ENCODE data around the gene FTO. TPM values are rescaled to one million over a fixed set of nuclear protein-coding genes. Genes with fewer than 3 reads are reported as not detected.

Gene FTO
- total RNA-seq, 4 donors from 2014 or later: 102 to 138 (median 130) TPM

DNA sequence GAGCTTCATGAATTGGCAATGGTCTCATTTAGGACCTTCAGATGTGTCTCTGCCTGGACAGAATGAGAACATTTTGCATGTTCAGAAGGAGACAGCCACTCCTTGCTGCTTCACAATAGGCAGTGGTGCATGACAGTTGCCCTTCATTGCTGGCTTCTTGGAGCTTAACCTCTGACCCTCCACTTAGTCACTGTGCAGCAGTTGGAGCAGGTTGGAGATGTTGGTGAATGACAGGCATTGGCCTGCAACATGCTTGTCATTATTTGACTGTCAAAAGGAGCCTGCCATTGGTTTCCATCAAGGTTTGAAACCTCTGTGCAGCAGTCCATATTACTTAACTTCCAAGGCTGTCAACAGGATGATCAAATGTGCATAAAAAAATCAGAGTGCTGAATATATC lies 22.7 kb downstream of the FTO start:
- Histone ChIP-seq H3K27ac (no peak overlapping the region), H3K9me3 (no peaks in the 10 kb centered on the region), H3K4me3 (no peak overlapping the region), H3K36me3 (no peaks in the 10 kb centered on the region), H3K4me1 (peaks cover 0 to 15% (median 0%) of the 10 kb centered on the region in 3 donors), H3K27me3 (no peaks in the 10 kb centered on the region)
- TF ChIP-seq, protein P1, sequence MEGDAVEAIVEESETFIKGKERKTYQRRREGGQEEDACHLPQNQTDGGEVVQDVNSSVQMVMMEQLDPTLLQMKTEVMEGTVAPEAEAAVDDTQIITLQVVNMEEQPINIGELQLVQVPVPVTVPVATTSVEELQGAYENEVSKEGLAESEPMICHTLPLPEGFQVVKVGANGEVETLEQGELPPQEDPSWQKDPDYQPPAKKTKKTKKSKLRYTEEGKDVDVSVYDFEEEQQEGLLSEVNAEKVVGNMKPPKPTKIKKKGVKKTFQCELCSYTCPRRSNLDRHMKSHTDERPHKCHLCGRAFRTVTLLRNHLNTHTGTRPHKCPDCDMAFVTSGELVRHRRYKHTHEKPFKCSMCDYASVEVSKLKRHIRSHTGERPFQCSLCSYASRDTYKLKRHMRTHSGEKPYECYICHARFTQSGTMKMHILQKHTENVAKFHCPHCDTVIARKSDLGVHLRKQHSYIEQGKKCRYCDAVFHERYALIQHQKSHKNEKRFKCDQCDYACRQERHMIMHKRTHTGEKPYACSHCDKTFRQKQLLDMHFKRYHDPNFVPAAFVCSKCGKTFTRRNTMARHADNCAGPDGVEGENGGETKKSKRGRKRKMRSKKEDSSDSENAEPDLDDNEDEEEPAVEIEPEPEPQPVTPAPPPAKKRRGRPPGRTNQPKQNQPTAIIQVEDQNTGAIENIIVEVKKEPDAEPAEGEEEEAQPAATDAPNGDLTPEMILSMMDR (IDR thresholded peaks at IDR 0.05): no peak
- TF ChIP-seq POLR2A (IDR thresholded peaks at IDR 0.05) (no peak), EP300 (IDR thresholded peaks at IDR 0.05) (no peak), POLR2AphosphoS5 (IDR thresholded peaks at IDR 0.05) (no peak)
- ATAC-seq: no peak

DNA sequence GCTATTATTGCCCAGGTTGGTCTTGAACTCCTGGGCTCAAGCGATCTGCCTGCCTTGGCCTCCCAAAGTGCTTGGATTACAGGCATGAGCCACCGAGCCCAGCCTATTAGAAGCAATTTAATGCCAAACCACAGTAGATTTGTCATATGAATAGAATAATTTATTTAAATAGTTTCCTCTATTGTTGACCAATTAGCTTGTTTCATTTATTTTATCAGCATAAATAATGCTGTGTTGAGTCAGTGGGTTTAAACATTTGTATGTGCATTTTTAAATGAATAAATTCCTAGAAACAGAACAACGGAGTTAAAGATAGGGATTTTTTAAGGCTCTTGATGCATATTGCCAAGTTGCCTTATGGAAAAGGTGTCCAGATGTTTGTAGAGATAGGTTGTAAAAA lies 26.7 kb downstream of the FTO start:
- no peaks in the 10 kb centered on the region for H3K36me3 ChIP-seq

DNA sequence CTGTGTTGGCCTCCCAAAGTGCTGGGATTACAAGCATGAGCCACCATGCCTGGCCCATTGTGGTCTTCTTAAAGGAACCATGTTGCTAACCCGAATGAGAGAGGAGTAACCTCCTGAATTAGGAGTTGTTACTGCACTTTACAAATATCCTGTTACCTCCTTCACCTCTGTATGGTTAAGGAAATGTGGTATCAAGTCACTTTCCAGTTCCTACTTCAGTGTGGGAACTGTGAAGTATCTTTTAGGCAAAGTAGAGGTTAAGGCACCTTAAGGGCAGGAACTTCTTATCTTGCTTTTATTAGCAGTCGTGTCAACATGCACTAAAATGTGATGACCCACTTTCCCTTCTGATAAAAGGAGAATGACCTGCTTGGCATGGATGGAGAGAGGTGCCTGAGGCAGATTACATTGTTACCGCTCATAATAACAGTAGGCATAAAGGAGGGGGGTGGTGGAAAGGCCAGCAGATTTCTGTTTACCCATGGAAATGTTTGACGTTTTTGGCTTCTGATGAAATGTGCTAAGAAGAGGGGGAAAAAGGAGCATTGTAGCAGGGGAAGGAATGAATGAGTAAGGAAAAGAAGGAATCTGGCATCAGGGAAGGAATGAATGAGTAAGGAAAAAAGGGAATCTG lies 28.5 kb downstream of the FTO start:
- TF ChIP-seq, protein P1 (IDR thresholded peaks at IDR 0.05): no peak
- no peak for TF ChIP-seq POLR2AphosphoS5 (IDR thresholded peaks at IDR 0.05)
- TF ChIP-seq POLR2A (IDR thresholded peaks at IDR 0.05): no peak
- no peak for TF ChIP-seq EP300 (IDR thresholded peaks at IDR 0.05)
- no peak overlapping the region for H3K4me3 ChIP-seq
- WGBS, 2 donors (ENCODE audit: low coverage in 1 of 2): 48 to 56% methylated on average over 4 of the region's 4 CpGs
- H3K36me3 ChIP-seq: no peaks in the 10 kb centered on the region
- H3K4me1 ChIP-seq: peaks cover 0 to 39% (median 0%) of the 10 kb centered on the region in 3 donors
- no peak for ATAC-seq
- no peaks in the 10 kb centered on the region for H3K27me3 ChIP-seq
- no peak overlapping the region for H3K27ac ChIP-seq
- no peaks in the 10 kb centered on the region for H3K9me3 ChIP-seq

More for the DNA sequence above, 26.7 kb downstream of the FTO start:
- H3K27ac ChIP-seq: no peak overlapping the region
- H3K4me1 ChIP-seq: peaks cover 0 to 40% (median 0%) of the 10 kb centered on the region in 3 donors
- no peak for TF ChIP-seq POLR2A (IDR thresholded peaks at IDR 0.05)
- TF ChIP-seq, protein P1 (IDR thresholded peaks at IDR 0.05): no peak
- TF ChIP-seq POLR2AphosphoS5 (IDR thresholded peaks at IDR 0.05): no peak
- no peak for TF ChIP-seq EP300 (IDR thresholded peaks at IDR 0.05)
- H3K27me3 ChIP-seq: no peaks in the 10 kb centered on the region
- WGBS, 2 donors (ENCODE audit: low coverage in 1 of 2): 84 to 85% methylated on average over 3 of the region's 3 CpGs
- no peak for ATAC-seq
- no peaks in the 10 kb centered on the region for H3K9me3 ChIP-seq
- no peak overlapping the region for H3K4me3 ChIP-seq

DNA sequence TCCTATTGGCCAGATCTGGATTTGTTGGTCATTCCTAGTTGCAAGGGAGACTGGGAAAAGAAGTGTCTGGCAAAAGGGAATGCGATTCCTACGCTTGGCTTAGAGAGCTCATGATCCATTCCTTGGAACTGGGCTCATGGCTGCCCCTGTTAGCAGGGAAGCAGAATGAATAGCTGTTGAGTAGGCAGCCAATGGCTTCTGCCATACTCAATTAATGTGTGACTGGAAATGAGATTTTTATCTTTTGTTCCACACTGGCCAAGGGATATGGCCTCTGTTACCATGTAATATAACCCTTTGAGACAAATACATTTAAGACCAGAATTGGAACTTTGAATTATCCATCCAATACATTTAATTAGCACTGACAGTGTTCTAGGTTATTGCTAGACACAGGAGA lies 31.0 kb downstream of the FTO start:
- Histone ChIP-seq H3K9me3 (no peaks in the 10 kb centered on the region), H3K36me3 (no peaks in the 10 kb centered on the region), H3K4me1 (peaks cover 0 to 35% (median 0%) of the 10 kb centered on the region in 3 donors), H3K27ac (no peak overlapping the region), H3K4me3 (no peak overlapping the region), H3K27me3 (no peaks in the 10 kb centered on the region)
- no peak for ATAC-seq
- WGBS, 2 donors (ENCODE audit: low coverage in 1 of 2): 96 to 100% methylated on average over 2 of the region's 2 CpGs
- TF ChIP-seq, protein P1 (IDR thresholded peaks at IDR 0.05): no peak
- no peak for TF ChIP-seq POLR2A (IDR thresholded peaks at IDR 0.05)
- no peak for TF ChIP-seq EP300 (IDR thresholded peaks at IDR 0.05)
- no peak for TF ChIP-seq POLR2AphosphoS5 (IDR thresholded peaks at IDR 0.05)

DNA sequence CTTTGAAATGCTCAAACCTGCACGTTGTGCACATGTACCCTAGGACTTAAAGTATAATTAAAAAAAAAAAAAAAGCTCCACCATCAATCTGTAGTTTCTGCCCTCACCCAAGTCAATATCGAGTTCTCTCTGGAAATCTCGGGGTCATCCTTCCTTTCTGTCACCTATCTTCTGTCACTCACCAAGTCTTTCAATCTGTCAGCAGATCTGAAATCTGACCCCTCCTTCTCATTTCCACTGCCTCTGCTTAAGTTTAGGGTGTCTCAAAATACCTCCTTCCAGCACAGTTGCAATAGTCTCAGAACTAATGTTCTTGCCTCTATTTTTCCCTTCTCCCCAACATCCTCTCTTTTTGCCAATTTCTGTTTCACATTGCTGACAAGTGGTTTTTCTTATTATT lies 32.3 kb downstream of the FTO start:
- Histone ChIP-seq H3K4me1 (peaks cover 0 to 35% (median 0%) of the 10 kb centered on the region in 3 donors), H3K9me3 (no peaks in the 10 kb centered on the region), H3K27ac (no peak overlapping the region), H3K36me3 (no peaks in the 10 kb centered on the region), H3K4me3 (no peak overlapping the region), H3K27me3 (no peaks in the 10 kb centered on the region)
- ATAC-seq: no peak
- TF ChIP-seq, protein P1 (IDR thresholded peaks at IDR 0.05): no peak
- no peak for TF ChIP-seq EP300 (IDR thresholded peaks at IDR 0.05)
- no peak for TF ChIP-seq POLR2AphosphoS5 (IDR thresholded peaks at IDR 0.05)
- no peak for TF ChIP-seq POLR2A (IDR thresholded peaks at IDR 0.05)
- 84 to 86% methylated on average over 3 of the region's 3 CpGs for WGBS, 2 donors (ENCODE audit: low coverage in 1 of 2)
